CD4-positive, alpha-beta T cell treated with Interferon gamma for 1 hour (primary cell): Measurements from ENCODE around the gene FBXW8.

Experiments
- DNase-seq: peaks from one replicate; pipeline ENCODE4 v3.0.0-alpha.2; 2020

FBXW8 gene

DNA sequence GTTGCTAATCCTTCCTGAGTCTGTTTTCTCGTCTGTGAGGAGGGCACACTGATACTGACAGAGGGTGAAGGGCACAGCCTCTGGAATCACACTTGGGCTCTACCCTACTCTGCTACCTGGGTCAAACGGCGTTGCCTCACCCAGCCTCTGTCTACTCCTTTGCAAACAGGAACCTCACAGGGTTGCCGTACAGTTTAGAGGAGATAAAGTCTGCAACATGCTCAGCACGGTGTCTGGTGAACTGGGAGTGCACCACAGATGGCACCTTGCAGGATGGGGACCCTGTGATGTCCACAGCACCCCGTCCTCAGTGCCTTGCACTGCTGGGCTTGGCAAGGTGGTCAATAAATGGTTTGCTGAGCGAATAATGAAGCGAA, 150.2 kb downstream of the FBXW8 start:
- DNase-seq, result no peak

DNA sequence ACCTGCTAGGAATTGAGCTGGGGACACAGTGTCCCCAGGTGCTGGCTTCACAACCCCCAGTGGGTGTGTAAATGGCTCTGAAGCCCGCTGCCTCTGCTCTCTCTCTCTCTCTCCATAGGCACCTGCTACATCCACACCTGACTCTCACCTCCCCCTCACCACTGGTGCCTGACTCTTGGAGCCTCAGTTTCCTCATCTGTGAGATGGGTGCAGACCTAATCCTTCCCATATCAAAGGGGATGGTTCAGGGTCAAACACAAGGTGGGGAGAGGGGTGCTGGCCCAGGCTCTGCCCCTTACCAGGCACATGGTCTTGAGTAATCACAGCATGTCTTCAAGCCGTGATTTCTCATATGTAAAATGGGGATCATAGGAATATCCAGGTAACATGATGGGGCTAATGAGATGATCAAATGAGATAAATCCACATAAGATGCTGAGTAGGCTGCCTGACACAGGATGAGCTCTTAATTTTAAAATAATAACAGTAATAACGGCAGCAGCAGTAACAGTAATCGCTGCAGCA, 150.9 kb downstream of the FBXW8 start:
- DNase-seq, result no peak

DNA sequence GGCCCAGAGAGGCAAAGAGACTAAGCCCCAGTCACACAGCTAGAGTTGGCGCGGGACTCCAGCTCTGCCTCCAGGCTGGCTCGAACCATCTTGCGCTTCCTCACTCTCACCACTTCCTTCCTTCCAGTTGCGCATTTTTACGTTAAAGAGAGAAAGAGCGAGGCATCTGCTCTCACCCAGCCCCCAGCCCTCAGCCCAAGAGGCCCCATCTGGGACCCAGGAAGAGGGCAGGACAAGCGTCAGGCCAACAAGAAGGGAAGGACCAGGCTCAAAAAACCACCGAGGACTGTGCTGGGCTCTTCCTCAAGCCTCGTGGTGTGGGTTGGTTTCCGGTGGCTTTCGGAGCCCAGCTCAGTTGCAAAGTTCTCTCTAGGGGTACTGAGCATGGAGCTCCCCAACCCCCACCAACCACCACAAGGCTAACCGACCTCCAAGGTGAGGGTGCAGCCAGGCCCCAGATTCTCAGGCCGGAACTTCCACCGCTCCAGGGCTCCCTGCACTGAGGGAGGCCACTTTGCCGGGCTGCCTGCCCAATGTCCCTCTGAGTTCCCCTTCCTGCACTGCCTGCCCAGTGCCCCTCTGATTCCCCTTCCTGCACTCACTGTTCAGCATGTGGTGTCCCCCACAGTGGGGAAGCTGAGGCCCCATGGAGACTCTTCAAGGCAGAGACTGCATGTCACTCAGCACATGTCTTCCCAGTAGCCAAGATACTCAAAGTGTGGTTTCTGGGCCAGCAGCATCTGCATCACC, 152.6 kb downstream of the FBXW8 start:
- peak; percentile 44 for DNase-seq

DNA sequence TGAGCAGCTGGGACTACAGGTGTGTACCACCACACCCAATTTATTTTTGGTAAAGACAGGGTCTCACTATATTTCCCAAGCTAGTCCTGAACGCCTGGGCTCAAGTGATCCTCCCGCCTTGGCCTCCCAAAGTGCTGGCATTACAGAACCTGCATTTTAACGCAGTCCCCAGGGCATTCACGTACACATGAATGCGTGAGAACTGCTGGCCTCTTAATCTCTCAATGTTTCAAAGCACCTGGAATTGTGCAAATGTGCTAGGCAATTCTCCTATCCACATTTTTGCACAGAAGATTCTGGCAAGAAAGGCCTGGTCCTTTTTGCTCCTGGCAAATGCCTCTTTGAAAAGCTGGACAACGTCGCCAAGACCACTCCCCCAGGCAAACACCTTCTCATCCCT, 153.3 kb downstream of the FBXW8 start:
- DNase-seq, result no peak

- no peak for DNase-seq
These were observed 153.8 kb downstream of the FBXW8 start for GRCh38 chr12:117064596-117064995.

DNA sequence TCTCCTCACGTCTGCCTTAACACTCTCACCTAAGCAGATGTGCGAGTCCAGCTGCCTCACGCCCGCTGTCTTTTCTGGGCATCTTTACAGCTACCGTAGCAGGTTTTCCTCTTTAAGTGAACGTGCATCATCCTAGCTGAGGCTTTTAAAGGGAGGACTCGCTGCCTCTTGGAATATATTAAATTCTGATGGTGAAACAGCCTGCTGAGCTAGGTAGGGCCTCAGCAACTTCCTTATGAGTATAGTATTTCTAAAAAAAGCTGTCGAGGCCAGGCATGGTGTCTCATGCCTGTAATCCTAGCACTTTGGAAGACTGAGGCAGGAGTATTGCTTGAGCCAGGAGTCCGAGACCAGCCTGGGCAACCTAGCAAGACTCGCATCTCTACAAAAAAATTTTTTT, 156.3 kb downstream of the FBXW8 start:
- DNase-seq, result no peak

GRCh38 chr12:117067638-117068037, 156.9 kb downstream of the FBXW8 start:
- no peak for DNase-seq

DNA sequence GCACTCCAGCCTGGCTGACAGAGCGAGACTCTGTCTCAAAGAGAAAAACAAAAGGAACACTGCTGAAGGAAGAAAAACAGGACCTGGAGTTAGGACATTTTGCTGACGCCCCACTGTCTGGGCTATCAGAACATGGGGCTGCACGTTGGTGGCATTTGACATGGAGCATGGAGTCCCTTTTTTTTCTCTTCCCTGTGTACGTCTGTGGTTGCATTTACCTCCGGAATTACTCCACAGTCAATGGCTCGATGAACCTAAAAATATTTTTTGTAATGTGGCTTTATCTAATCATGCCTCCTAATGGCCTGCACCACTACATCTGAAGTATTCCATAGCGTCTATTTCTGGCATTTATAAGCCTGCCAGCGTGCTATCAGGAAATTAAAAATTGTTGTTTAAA, 157.7 kb downstream of the FBXW8 start:
- no peak for DNase-seq

- DNase-seq, result no peak
These were observed 158.5 kb downstream of the FBXW8 start for GRCh38 chr12:117069101-117069797.

DNA sequence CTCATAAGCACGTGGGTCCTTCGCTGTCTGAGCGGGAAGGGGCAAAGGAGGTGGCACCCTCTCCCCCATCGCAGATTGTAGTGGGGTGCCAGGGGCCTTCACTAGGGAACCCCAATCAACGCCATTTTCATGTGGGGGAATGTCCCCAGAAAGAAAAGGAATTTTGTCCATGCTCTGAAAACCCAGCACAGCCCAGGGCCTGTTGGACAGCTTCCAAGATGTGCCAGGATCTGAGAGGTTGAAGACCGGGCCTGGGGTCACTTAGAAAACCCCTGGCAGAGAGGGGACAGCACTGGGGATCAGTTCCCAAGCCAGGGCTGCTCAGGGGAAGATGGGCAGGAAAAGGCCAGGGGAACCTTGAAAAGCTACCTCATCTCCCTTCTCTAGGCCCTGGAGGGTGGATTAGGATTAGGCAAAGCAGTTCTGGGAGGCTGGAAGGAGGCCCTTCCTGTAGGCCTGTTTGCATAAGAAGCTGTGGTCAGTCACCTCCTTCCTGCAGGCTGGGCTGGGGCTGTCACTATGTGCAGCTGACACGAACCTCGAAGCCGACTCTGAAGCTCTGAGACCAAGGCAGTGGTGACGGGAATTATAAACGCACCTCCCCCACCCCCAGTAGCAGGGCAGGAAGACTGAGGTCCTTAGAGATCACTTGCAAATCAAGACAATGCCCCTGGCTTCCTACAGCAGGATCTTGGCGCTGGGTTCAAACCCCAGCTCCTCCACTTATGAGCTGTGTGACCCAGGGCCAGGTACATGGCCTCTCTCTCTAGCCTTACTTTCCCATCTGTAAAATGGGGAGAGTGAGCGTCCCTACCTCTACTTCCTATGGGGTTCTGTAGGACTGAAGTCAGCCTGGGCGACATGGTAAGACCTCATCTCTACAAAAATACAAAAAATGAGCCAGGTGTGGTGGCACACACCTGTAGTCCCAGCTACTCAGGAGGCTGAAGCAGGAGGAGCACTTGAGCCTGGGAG, 159.5 kb downstream of the FBXW8 start:
- peak; percentile 39 for DNase-seq

DNA sequence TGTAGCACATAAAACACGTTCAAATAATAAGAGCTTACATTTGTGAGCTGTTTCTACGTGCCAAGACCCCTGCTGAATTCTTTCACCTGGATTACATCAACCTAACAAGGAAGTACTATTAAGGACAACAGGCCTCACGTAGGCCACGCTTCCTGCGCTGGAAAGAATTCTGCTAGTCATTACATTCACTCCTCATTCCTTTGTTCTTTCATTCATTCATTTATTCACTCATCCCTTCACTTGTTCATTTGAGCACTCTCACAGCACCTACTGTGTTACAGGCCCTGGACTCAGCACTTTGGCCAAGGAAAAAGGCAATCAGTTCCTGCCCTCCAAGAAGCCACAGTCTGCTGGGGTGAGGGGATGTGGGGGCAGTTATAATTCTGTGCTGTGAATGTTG, 160.3 kb downstream of the FBXW8 start:
- no peak for DNase-seq

DNA sequence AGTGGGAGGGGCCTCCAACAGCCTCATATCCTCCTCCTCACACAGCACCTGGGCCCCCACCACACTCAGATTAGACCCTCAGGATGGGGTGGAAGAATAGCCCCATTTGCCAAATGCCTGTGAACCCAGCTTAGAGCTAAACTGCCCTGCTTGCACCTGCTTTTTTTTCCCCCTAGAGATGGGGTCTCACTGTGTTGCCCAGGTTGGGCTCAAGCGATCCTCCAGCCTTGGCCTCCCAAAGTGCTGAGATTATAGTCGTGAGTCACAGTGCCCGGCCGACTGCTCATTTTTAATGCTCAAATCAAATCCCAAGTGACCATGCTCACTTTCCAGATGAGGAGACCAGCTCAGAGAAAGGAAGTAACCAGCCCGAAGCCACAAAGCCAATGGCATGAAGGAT, 161.4 kb downstream of the FBXW8 start:
- DNase-seq, result no peak

- DNase-seq, result no peak
These were observed 162.2 kb downstream of the FBXW8 start for GRCh38 chr12:117072736-117073490.

DNA sequence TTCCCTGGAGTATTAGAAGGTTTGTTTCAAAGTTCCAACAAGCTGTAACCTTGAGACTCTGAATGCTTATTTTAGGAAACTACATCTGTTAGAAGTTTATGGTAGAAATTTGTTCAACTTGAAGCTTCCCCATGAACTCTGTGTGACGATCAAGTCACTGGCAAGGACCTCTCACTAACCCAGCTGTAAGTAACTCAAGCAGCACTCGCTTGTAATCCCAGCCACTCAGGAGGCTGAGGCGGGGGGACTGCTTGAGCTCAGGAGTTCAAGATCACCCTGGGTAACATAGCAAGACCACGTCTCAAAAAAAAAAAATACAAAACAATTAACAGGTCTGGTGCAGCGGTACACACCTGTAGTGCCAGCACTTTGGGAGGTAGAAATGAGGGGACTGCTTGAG, 162.9 kb downstream of the FBXW8 start:
- DNase-seq, result no peak

GRCh38 chr12:117076410-117077372, 165.9 kb downstream of the FBXW8 start:
- no peak for DNase-seq

DNA sequence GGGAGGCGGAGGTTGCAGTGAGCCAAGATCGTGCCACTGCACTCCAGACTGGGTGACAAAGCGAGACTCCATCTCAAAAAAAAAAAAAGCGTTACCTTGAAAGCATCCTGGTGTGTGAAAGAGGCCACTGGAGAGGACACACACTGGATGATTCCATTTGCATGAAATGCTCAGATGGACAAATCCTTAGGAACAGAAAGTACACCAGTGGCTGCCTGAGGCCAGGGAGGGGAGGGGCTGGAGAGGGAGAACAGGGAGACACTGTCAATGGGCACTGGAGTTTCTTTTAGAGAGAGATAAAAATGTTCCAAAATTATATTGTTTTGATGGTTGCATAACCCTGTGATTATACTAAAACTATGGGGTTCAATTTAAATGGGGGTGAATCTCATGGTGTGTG, 168.7 kb downstream of the FBXW8 start:
- DNase-seq, result no peak

DNA sequence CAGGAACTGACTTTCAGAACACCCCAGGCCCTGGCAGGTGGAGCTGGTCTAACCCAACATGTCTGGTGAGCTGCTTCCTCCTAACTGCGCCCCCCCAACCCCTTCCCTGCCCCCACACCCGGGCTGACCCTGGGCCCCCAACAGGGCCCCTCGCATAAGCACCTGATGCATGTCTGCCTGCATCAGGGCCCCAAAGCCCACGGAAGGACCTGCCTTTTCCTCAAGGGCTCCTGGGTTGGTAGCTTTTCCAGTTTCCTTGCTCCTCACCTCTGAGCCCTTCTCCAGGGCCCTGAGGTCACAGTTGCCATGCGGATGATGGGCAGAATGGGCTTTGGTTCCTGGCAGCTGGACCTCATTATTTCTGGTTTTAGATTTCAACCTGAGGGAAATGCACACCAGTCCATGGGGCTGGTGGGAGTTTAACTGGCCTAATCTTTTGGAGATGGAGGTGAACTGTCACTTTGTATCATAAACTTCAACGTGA, 170.0 kb downstream of the FBXW8 start:
- no peak for DNase-seq
